ENCODE measurements around the gene CALCOCO1. TPM values are rescaled to one million over a fixed set of nuclear protein-coding genes. Genes with fewer than 3 reads are reported as not detected.

Gene CALCOCO1
- total and polyA plus RNA-seq, 2 of the 8 experiments (the other 6 are each of a cell fraction or from before 2014, with no cell fraction given) = 20.3 to 39.3 TPM

DNA sequence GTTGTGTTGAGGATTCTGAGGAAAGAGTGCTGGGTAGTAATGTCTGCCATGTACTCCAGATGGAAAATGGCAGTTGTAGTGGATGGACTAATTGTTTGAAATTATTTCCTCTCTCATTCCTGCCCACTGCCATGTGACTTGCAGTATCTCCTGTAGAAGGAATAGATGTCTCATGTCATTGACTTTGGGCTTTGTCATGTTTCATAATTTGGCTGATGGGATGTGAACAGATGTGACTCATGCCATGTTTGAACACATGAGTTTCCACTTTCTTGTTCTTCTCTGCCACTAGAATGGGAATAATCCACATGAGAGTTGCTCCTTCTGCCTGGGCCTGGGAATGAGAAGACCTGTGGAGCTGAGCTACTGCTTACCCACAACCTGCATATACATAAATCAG is 2.4 kb upstream of the CALCOCO1 start:
- no peak overlapping the region for H3K56ac ChIP-seq (replicated peaks; ENCODE audit: insufficient read length, low read depth, low read length)
- POLR2A ChIA-PET (ENCODE audit: partially characterized antibody) = interaction anchor here (1.2 kb wide), 1 partner anchor 31 kb away, joined by 5 read pairs; no protein-coding TSS in a partner anchor
- H3K23ac ChIP-seq (ENCODE audit: insufficient read length) = no peak overlapping the region
- peaks cover 0 to 3% (median 0%) of the 10 kb centered on the region in 4 experiments; a peak in 1 of 7 replicates for H3K27me3 ChIP-seq (replicated peaks in 1 of 4; ENCODE audit: control insufficient read depth in 3 of 4, extremely low read depth in 1 of 4, insufficient read depth in 3 of 4, low read length in 3 of 4)
- no peak overlapping the region for H2BK12ac ChIP-seq (ENCODE audit: low read depth, low read length)
- no peak overlapping the region for H4K91ac ChIP-seq (replicated peaks; ENCODE audit: insufficient read length, low read length)
- H2BK120ac ChIP-seq (replicated peaks; ENCODE audit: low read depth, low read length) = no peak overlapping the region
- no peaks in the 10 kb centered on the region for H4K20me1 ChIP-seq (replicated peaks in 1 of 2; ENCODE audit: control insufficient read depth in 1 of 2, insufficient read depth in 2 of 2, low read length in 2 of 2)
- DNase-seq (ENCODE audit: low read depth in 1 of 2, low spot score in 2 of 2) = no peak
- CTCF ChIA-PET (ENCODE audit: partially characterized antibody) = interaction anchor here (1.4 to 21.0 kb wide), 4 partner anchors 9 to 27 kb away, joined by 4 to 531 read pairs (median 122); no protein-coding TSS in a partner anchor
- H3K36me3 ChIP-seq (ENCODE audit: control insufficient read depth in 2 of 4, insufficient read depth in 4 of 4, low read length in 3 of 4) = no peaks in the 10 kb centered on the region
- no peaks in the 10 kb centered on the region for H3K9me3 ChIP-seq (ENCODE audit: insufficient read depth in 2 of 2, low read depth in 1 of 2, low read length in 1 of 2)
- H3K4me3 ChIP-seq (ENCODE audit: extremely low read depth in 1 of 4, insufficient read depth in 2 of 4, low read depth in 3 of 4, low read length in 4 of 4) = no peak overlapping the region
- no peak overlapping the region for H3K14ac ChIP-seq (ENCODE audit: insufficient read length)
- H3K23me2 ChIP-seq (ENCODE audit: low read depth, low read length) = peaks cover 3% of the 10 kb centered on the region; the same call in 1 of the 2 replicates
- no peak overlapping the region for H3K4ac ChIP-seq (replicated peaks; ENCODE audit: insufficient read length, low read depth, low read length)
- no peak overlapping the region for H4K8ac ChIP-seq (ENCODE audit: extremely low read depth, insufficient read depth, low read length)
- no peak overlapping the region for H2BK5ac ChIP-seq (ENCODE audit: low read depth, low read length)
- no peak overlapping the region for H2BK15ac ChIP-seq (ENCODE audit: low read length)
- no peak overlapping the region for H3K9ac ChIP-seq (replicated peaks in 1 of 4; ENCODE audit: extremely low read depth in 1 of 4, low read depth in 3 of 4, low read length in 3 of 4)
- no peak overlapping the region for H2AK5ac ChIP-seq (ENCODE audit: low read depth, low read length)
- H2AFZ ChIP-seq (ENCODE audit: low read length) = no peak overlapping the region
- FAIRE-seq = no peak
- no peak overlapping the region for H3K27ac ChIP-seq (ENCODE audit: low read depth, low read length)
- TF ChIP-seq, protein P1, sequence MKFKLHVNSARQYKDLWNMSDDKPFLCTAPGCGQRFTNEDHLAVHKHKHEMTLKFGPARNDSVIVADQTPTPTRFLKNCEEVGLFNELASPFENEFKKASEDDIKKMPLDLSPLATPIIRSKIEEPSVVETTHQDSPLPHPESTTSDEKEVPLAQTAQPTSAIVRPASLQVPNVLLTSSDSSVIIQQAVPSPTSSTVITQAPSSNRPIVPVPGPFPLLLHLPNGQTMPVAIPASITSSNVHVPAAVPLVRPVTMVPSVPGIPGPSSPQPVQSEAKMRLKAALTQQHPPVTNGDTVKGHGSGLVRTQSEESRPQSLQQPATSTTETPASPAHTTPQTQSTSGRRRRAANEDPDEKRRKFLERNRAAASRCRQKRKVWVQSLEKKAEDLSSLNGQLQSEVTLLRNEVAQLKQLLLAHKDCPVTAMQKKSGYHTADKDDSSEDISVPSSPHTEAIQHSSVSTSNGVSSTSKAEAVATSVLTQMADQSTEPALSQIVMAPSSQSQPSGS (IDR thresholded peaks at IDR 0.05; ENCODE audit: low read length) = no peak
- no peak for TF ChIP-seq YY1 (IDR thresholded peaks at IDR 0.05; ENCODE audit: low read depth, low read length)
- no peak for TF ChIP-seq FOSL1 (IDR thresholded peaks at IDR 0.05; ENCODE audit: insufficient read depth, low read depth, low read length)
- no peak for TF ChIP-seq CBX5 (IDR thresholded peaks at IDR 0.05; ENCODE audit: low read depth, low read length)
- no peak overlapping the region for H3K18ac ChIP-seq (ENCODE audit: extremely low read depth, low read length)
- H2BK20ac ChIP-seq (ENCODE audit: low read length) = no peak overlapping the region
- H3K79me2 ChIP-seq (ENCODE audit: control insufficient read depth in 1 of 2, insufficient read depth in 2 of 2, low read length in 2 of 2) = no peaks in the 10 kb centered on the region
- no peaks in the 10 kb centered on the region for H3K79me1 ChIP-seq (ENCODE audit: low read depth, low read length)
- no peak overlapping the region for H3K4me2 ChIP-seq (ENCODE audit: insufficient read depth in 1 of 2, low read depth in 2 of 2, low read length in 2 of 2)
- H3K4me1 ChIP-seq (replicated peaks in 1 of 4; ENCODE audit: control insufficient read depth in 3 of 4, insufficient read depth in 4 of 4, low read length in 3 of 4) = peaks cover 0 to 11% (median 1%) of the 10 kb centered on the region in 4 experiments; a peak in 5 of 7 replicates
- no peak overlapping the region for H4K5ac ChIP-seq (ENCODE audit: insufficient read length, low read depth, low read length)
